Stimulated activated CD8-positive, alpha-beta memory T cell treated with anti-CD3 and anti-CD28 coated beads, Interleukin-12 subunit alpha, Interleukin-12 subunit beta, amount 100 ng/mL, for 24 hours (primary cell): ENCODE measurements around the gene SP8.

Experiments
- DNase-seq: peaks from one replicate; pipeline ENCODE4 v3.0.0-alpha.2; 2020; ENCODE audit errors: extremely low read depth

The SP8 gene

DNA sequence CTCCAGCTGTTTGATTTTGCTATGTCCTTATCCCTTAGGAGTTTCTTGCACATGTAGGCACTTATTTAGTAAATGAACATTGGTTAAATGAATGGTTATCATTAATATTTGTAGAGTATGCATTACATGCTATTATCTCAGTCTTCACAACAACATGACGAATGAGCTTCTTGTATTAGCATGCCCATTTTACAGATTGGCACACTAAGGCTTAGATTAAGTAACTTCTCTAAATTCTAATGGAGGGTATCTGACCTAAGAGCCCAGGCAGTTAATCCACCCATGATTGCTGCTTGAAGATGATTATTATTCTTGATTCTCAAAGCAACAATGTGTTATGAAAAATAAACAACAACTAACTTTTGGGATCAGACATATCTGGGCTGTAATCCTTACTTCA is 32.7 kb downstream of the SP8 start:
- DNase-seq = no peak

GRCh38 chr7:20749906-20750305 is 36.8 kb downstream of the SP8 start:
- no peak for DNase-seq

- DNase-seq = no peak
These were observed 37.8 kb downstream of the SP8 start for GRCh38 chr7:20748853-20749252.

- DNase-seq = no peak
These were observed 39.7 kb downstream of the SP8 start for GRCh38 chr7:20747001-20747400.

DNA sequence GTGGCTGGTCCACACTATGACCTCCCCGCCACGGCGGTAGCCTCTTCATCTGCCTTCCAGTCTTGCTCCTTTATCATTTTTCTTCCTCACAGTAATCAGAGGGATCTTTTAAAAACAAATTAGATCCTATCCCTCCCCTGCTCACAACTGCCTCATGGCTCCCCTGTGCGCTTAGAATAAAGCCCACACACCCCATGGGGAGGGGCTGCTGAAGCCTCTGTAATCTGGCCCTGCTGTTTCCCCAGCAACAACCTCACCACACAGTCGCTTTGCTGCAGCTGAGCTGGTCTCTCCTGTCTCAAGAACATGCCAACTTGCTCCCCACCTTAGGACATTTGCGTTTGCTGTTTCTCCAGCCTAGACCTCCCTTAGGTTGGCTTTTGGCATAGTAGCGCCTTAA is 41.0 kb downstream of the SP8 start:
- no peak for DNase-seq

DNA sequence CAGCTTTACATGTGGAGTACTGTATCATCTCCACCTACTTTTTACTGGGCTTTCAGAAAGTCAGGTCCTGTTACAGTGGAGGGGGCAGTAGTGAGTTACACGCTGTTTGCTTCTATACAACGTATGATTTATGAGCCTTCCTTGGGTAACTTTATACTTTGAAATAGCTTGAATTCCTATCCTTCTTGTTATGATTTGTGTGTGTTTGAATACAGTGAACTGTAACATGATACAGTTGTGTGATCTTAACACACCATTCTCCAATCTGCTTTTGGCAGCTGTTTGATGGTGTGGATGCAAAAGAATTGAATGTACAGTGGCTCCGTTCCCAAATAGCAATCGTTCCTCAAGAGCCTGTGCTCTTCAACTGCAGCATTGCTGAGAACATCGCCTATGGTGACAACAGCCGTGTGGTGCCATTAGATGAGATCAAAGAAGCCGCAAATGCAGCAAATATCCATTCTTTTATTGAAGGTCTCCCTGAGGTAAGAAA is 41.7 kb downstream of the SP8 start:
- DNase-seq = no peak

DNA sequence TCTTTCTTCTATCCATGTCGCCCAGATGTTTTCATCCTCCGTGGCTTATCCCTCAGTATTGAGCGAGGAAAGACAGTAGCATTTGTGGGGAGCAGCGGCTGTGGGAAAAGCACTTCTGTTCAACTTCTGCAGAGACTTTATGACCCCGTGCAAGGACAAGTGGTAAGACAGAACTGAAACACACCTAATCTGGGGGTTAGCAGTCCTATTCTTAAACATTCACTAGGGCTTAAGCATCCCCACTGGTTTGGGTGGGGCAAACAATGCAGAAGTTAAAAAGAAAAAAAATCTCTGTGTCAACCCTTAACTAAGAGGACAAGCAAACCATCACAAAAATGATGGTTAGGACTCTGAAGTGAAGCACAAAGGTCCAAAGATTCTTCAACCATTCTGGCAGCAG is 43.8 kb downstream of the SP8 start:
- DNase-seq = no peak

GRCh38 chr7:20741801-20742200 is 44.9 kb downstream of the SP8 start:
- DNase-seq = no peak

GRCh38 chr7:20738518-20739481 is 47.9 kb downstream of the SP8 start:
- DNase-seq = no peak

- DNase-seq = no peak
These were observed 48.7 kb downstream of the SP8 start for GRCh38 chr7:20737840-20738448.

- DNase-seq = no peak
These were observed 51.2 kb downstream of the SP8 start for GRCh38 chr7:20735346-20736065.
